Limb (tissue), 2 donors: ENCODE data around the gene TCF7L1.

Experiments used
- DNase-seq, 2 donors: peaks; one replicate each; pipeline ENCODE4 v3.0.0-alpha.2; 2016; ENCODE audit errors: extremely low spot score in 2 of 2

Gene TCF7L1

DNA sequence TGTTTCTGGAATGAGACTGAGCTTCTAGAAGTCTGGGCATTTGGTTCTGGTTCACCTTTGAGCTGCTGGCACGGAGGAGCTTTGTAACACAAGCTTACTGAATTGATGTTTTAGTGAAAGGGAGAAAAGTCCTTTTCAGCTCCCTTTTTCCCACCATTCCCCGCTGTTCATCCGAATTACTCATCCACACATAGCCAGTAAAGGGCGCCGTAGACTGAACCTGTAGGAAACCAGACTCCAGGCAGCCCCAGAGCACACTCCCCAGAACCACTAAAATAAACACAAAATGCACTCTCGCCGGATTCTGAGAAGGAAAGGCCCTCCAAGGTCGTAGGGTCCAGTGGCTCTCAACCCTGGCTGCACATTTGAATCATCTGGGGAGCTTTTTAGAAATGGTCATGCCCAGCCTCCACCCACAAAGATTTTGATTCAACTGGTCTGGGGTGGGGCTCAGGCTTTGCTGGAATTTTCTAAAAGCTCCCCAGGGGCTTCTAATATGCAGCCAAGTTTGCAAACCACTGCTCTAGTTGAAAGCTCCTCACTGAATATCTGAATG, 29.6 kb downstream of the TCF7L1 start:
- DNase-seq: no peak

GRCh38 chr2:85163675-85164074, 30.5 kb downstream of the TCF7L1 start:
- no peak for DNase-seq

DNA sequence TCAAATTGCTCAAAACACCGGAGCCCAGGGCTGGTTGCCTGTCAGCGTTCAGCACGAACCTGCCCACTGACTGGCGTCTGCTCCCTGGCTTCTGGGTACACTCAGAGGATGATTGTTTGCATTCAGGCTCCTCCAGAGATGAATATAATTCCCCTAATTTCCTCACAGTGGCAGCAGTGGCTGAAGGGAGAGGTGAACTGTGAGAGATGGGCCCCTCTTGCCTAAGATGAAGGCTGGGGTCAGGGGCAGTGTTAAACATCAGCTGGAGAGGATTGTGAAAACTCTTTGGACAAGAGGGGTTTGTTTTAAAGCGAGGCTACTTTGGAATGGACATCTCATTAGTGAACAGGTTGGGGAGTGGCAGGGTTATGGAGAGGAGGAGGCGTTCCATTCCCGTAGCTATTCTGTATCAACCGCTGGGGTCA, 31.0 kb downstream of the TCF7L1 start:
- no peak for DNase-seq

GRCh38 chr2:85165088-85165690, 32.0 kb downstream of the TCF7L1 start:
- DNase-seq: no peak

DNA sequence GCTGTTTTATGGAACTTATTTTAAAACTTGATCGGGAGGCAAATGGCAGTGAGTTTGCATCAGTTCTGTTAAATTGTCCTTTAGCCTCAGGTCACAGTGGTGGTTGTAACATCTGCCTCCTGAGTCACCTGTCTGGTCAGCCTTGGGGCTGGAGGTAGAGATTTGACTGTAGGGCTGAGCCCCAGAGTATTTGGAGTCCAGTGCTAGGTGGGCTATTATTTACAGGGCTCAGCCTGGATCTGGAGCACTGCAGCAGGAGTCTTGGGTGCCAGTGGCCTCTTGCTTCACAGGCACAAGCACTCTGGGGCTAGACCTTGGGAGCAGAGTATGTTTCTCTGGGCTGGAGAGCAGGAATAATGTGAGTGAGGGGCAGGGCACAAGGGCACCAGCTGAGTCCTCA, 32.8 kb downstream of the TCF7L1 start:
- DNase-seq: no peak

- DNase-seq: no peak
These were observed 34.3 kb downstream of the TCF7L1 start for GRCh38 chr2:85167479-85167878.

DNA sequence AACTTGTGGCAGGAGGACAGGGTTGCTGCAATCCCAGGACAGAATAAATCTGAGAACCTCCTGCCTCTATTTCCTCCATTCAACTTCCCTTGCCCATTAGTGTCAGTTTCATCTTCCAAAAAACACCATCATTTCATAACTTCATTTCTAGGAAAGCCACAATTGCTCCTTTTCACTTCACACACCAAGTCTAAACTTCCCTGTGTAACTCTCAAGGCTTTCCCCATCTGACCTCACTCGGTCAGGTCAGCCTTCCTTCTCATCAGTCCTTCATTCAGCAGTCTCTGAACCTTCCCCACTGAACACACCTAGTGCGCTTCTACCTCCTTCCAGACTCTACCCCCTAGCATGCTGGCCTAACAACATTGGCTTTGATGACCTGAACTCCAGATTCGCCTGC, 35.8 kb downstream of the TCF7L1 start:
- DNase-seq: no peak

- no peak for DNase-seq
These were observed 36.4 kb downstream of the TCF7L1 start for GRCh38 chr2:85169581-85169980.

- no peak for DNase-seq
These were observed 37.8 kb downstream of the TCF7L1 start for GRCh38 chr2:85170938-85171475.

- no peak for DNase-seq
These were observed 38.7 kb downstream of the TCF7L1 start for GRCh38 chr2:85171916-85172315.

DNA sequence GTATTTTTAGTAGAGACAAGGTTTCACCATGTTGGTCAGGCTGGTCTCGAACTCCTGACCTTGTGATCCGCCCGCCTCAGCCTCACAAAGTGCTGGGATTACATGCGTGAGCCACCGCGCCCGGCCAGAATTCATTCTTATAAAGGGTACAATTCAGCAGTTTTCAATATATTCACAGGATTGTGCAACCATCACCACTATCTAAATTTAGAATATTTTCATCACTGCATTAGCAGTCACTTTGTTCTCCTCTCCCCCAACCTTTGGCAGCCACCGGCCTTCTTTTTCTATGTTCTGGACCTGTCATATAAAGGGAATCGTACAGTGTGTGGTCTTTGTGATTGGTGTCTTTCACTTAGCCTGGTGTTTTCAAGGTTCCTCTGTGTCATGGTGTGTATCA, 40.7 kb downstream of the TCF7L1 start:
- no peak for DNase-seq

DNA sequence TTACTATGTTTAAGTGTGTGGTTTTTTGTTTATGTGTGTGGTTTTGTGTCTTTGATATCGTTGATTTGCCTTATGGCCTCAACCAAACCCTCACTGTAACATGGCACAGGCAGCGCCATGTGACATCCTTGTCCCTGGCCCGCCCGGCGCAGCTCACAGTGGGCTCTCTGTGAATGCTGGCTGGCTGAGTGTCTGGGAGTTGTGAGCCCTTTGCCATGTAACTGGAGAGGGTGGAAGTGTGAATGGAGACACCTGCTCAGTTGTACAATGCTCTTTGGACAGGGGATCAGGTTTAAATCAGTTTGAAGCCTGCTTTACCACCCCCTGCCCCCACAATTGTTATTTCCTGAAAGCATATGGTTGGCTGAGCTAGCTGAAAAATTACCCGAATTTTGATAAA, 41.8 kb downstream of the TCF7L1 start:
- DNase-seq: no peak

- DNase-seq: peak in 1 of 2 donors; percentile 58
These were observed 42.4 kb downstream of the TCF7L1 start for GRCh38 chr2:85175369-85176299.

GRCh38 chr2:85177031-85177824, 44.0 kb downstream of the TCF7L1 start:
- DNase-seq: no peak

GRCh38 chr2:85178154-85178553, 45.0 kb downstream of the TCF7L1 start:
- no peak for DNase-seq

- DNase-seq: no peak
These were observed 45.8 kb downstream of the TCF7L1 start for GRCh38 chr2:85178980-85179411.

GRCh38 chr2:85179541-85179940, 46.3 kb downstream of the TCF7L1 start:
- DNase-seq: peak in 1 of 2 donors; percentile 34

GRCh38 chr2:85180322-85181133, 47.3 kb downstream of the TCF7L1 start:
- DNase-seq: no peak

- DNase-seq: no peak
These were observed 48.0 kb downstream of the TCF7L1 start for GRCh38 chr2:85181134-85181631.

DNA sequence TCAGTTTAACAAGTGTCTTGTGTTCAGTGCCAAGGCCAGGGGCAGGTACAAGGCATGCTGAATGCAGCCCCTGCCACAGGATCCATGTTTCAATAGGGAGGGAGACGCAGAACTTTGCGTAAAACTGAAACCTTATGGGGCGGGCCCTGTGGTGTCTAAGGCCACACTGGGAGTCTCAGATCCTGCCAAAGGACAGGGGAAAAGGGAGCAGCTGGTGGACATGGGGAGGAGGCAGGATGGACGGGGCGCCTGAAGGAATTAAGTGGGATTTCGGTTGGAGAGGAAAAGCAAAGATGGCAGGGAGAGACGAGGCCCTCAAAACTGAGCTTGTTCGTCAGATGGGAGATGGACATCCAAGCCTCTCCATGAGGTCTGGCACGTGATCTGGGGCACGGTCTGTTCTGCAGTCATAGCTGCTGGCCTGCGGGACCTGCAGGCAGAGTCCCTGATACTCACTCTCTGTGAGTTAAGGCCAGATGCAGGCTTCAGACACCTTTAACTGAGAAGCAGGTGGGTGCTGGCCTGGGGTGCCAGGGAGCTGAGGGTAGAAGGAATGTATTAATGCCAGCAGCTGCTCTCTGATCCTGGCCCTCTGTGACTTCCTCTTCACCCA, 48.8 kb downstream of the TCF7L1 start:
- no peak for DNase-seq
